K562 (cell line): ENCODE data around the gene GNAQ. TPM values are rescaled to one million over a fixed set of nuclear protein-coding genes. Genes with fewer than 3 reads are reported as not detected.

ENCODE experiments used
- BACH1 ChIP-seq: fragments of 200-800 bp; sonication (Bioruptor generic); IDR thresholded peaks from 2 replicates; pipeline ENCODE4 v1.6.1; 2016; ENCODE audit warnings: missing genetic modification characterization, missing compliant biosample characterization
- BHLHE40 ChIP-seq: IDR thresholded peaks from 2 replicates; pipeline ENCODE4 v1.6.1; 2011; ENCODE audit warnings: low read length, improper control_type of control experiment
- HNRNPLL ChIP-seq: fragments of 200-400 bp; formaldehyde crosslinking; IDR thresholded peaks from 2 replicates; pipeline ENCODE4 v1.6.1; 2017; ENCODE audit warnings: low read length, low read depth, mild to moderate bottlenecking; ENCODE audit not compliant: poor library complexity, severe bottlenecking
- KDM2B ChIP-seq: fragments of 250-450 bp; sonication (Bioruptor Pico); IDR thresholded peaks from 2 replicates; pipeline ENCODE4 v1.8.0; 2021; ENCODE audit warnings: mild to moderate bottlenecking, moderate library complexity
- MYBL2 ChIP-seq, 2 experiments: fragments of 450-650 bp in 1 of 2; sonication (generic) in 1 of 2; formaldehyde crosslinking in 1 of 2; IDR thresholded peaks; 2 replicates each; pipeline versions ENCODE4 v1.6.1 to v1.8.1; 2017 to 2022; ENCODE audit warnings: borderline replicate concordance in 1 of 2, inconsistent platforms in 1 of 2, low read depth in 1 of 2, mild to moderate bottlenecking in 1 of 2, missing genetic modification reagents in 1 of 2, moderate library complexity in 1 of 2
- NR2C1 ChIP-seq, 2 experiments: fragments of 450-650 bp; IDR thresholded peaks; 2 replicates each; pipeline ENCODE4 v1.6.1; 2017; ENCODE audit warnings: mild to moderate bottlenecking in 2 of 2, antibody characterized with exemption in 1 of 2, inconsistent platforms in 1 of 2, missing compliant biosample characterization in 1 of 2, missing genetic modification characterization in 1 of 2
- RAD51 ChIP-seq: fragments of 450-650 bp; IDR thresholded peaks from 2 replicates; pipeline ENCODE4 v1.7.1; 2016; ENCODE audit warnings: low read depth, mild to moderate bottlenecking, borderline replicate concordance
- RBM25 ChIP-seq: fragments of 200-400 bp; formaldehyde crosslinking; IDR thresholded peaks from 2 replicates; pipeline ENCODE4 v1.6.1; 2018; ENCODE audit warnings: low read length, low read depth, moderate library complexity; ENCODE audit not compliant: severe bottlenecking
- RFX1 ChIP-seq: fragments of 450-650 bp; IDR thresholded peaks from 2 replicates; pipeline ENCODE4 v1.6.1; 2016; ENCODE audit warnings: mild to moderate bottlenecking, moderate library complexity
- SAP30 ChIP-seq: fragments of 200-600 bp; sonication (generic); IDR thresholded peaks from 2 replicates; pipeline ENCODE4 v1.6.1; 2012; ENCODE audit warnings: borderline replicate concordance, low read depth, mild to moderate bottlenecking, moderate library complexity, low read length, control low read depth, inconsistent platforms; ENCODE audit not compliant: insufficient read depth, poor library complexity, severe bottlenecking
- SMARCC2 ChIP-seq: fragments of 450-650 bp; IDR thresholded peaks from 2 replicates; pipeline ENCODE4 v1.6.1; 2017; ENCODE audit warnings: antibody characterized with exemption, moderate library complexity, mild to moderate bottlenecking, low read depth
- SRSF3 ChIP-seq: fragments of 200-400 bp; formaldehyde crosslinking; IDR thresholded peaks from 2 replicates; pipeline ENCODE4 v1.6.1; 2016; ENCODE audit warnings: mild to moderate bottlenecking, low read length, moderate library complexity; ENCODE audit not compliant: insufficient read depth
- TAF1 ChIP-seq: IDR thresholded peaks from 2 replicates; pipeline ENCODE4 v1.6.1; 2011; ENCODE audit warnings: mild to moderate bottlenecking, low read length, moderate library complexity; ENCODE audit not compliant: insufficient read depth, control insufficient read depth, severe bottlenecking; ENCODE audit errors: extremely low read depth
- ZNF23 ChIP-seq: fragments of 250-450 bp; sonication (Bioruptor Pico); IDR thresholded peaks from 2 replicates; pipeline ENCODE4 v1.4.0; 2020; ENCODE audit warnings: mild to moderate bottlenecking
- ZNF277 ChIP-seq: fragments of 250-450 bp; sonication (Bioruptor Pico); IDR thresholded peaks from 2 replicates; pipeline ENCODE4 v1.8.0; 2022; ENCODE audit warnings: inconsistent platforms, mild to moderate bottlenecking, moderate library complexity, borderline replicate concordance
- ZNF778 ChIP-seq: fragments of 450-650 bp; formaldehyde crosslinking; IDR thresholded peaks from 2 replicates; pipeline ENCODE4 v1.4.0; 2020; ENCODE audit warnings: mild to moderate bottlenecking, moderate library complexity
- ZZZ3 ChIP-seq: fragments of 450-650 bp; IDR thresholded peaks from 2 replicates; pipeline ENCODE4 v1.6.1; 2016; ENCODE audit warnings: antibody characterized with exemption, mild to moderate bottlenecking, moderate library complexity
- polyA plus RNA-seq, 8 experiments: library from polyadenylated mRNA; depleted of rRNA in 4 of 8; stranded (reverse) in 5 of 8; unstranded in 3 of 8; fragments of >200 nt; fragmentation: Nextera tagmentation in 2 of 8; fragmentation: Illumina TruSeq in 1 of 8; extraction: Ambion mirVana in 2 of 8; extraction: Trizol in 1 of 8; gene quantifications; 2 replicates each; pipeline versions ENCODE4 v1.2.1 to v1.2.3, GENCODE V29; 2011 to 2014; ENCODE audit warnings: inconsistent platforms in 1 of 8, missing spikeins in 1 of 8
- total RNA-seq, 7 experiments: library from RNA; depleted of rRNA in 6 of 7; stranded (reverse); fragments of >200 nt in 6 of 7; fragmentation: Illumina TruSeq in 2 of 7; extraction: Trizol in 2 of 7; gene quantifications; 2 replicates each; pipeline versions ENCODE4 v1.2.1 to v1.2.3, GENCODE V29; 2011 to 2021; ENCODE audit warnings: low replicate concordance in 1 of 7
- TF ChIP-seq, protein P1 (sequence below): sonication (generic); formaldehyde crosslinking; IDR thresholded peaks from 2 replicates; pipeline ENCODE4 v1.9.0; 2022; ENCODE audit warnings: mild to moderate bottlenecking, missing genetic modification reagents
- TF ChIP-seq, protein P2 (sequence below): fragments of 450-650 bp; formaldehyde crosslinking; IDR thresholded peaks from 2 replicates; pipeline ENCODE4 v1.4.0; 2020; ENCODE audit warnings: mild to moderate bottlenecking
- TF ChIP-seq, protein P3 (sequence below): fragments of 450-650 bp; formaldehyde crosslinking; IDR thresholded peaks from 2 replicates; pipeline ENCODE4 v1.4.0; 2020; ENCODE audit warnings: mild to moderate bottlenecking, moderate library complexity
- TF ChIP-seq, protein P4 (sequence below): conservative IDR thresholded peaks from 2 replicates; pipeline ENCODE4 v1.6.1; 2011; ENCODE audit warnings: low read depth, mild to moderate bottlenecking, low read length; ENCODE audit not compliant: control insufficient read depth

GNAQ gene
- total and polyA plus RNA-seq, 9 of the 15 experiments (the other 6 are each of a cell fraction or from before 2014, with no cell fraction given): 4.8 to 27.9 (median 17.5) TPM

- TF ChIP-seq, protein P1, sequence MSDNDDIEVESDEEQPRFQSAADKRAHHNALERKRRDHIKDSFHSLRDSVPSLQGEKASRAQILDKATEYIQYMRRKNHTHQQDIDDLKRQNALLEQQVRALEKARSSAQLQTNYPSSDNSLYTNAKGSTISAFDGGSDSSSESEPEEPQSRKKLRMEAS (CRISPR knock-in tag): peak; percentile 41; the same call in 1 of the 2 replicates
- no peak for TF ChIP-seq ZNF23 (CRISPR knock-in tag)
- TF ChIP-seq SAP30: no peak
- TF ChIP-seq ZNF778: no peak
- TF ChIP-seq, protein P2, sequence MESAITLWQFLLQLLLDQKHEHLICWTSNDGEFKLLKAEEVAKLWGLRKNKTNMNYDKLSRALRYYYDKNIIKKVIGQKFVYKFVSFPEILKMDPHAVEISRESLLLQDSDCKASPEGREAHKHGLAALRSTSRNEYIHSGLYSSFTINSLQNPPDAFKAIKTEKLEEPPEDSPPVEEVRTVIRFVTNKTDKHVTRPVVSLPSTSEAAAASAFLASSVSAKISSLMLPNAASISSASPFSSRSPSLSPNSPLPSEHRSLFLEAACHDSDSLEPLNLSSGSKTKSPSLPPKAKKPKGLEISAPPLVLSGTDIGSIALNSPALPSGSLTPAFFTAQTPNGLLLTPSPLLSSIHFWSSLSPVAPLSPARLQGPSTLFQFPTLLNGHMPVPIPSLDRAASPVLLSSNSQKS (CRISPR knock-in tag): no peak
- TF ChIP-seq MYBL2 (IDR thresholded peaks at IDR 0.05; ENCODE audit: low read depth): no peak
- TF ChIP-seq MYBL2 (CRISPR knock-in tag; IDR thresholded peaks at IDR 0.05; ENCODE audit: borderline replicate concordance): no peak
- no peak for TF ChIP-seq RAD51
- TF ChIP-seq BHLHE40: peak; percentile 76
- no peak for TF ChIP-seq NR2C1 (IDR thresholded peaks at IDR 0.05)
- no peak for TF ChIP-seq NR2C1 (tag; IDR thresholded peaks at IDR 0.05)
- TF ChIP-seq SMARCC2: no peak
- TF ChIP-seq ZZZ3: no peak
- TF ChIP-seq SRSF3: no peak
- no peak for TF ChIP-seq HNRNPLL
- peak; percentile 21; the same call in 1 of the 2 replicates for TF ChIP-seq RFX1
- TF ChIP-seq ZNF277 (CRISPR knock-in tag): no peak
- TF ChIP-seq RBM25: no peak
- TF ChIP-seq BACH1: no peak
- TF ChIP-seq TAF1: no peak
- TF ChIP-seq KDM2B: no peak
- TF ChIP-seq, protein P3, sequence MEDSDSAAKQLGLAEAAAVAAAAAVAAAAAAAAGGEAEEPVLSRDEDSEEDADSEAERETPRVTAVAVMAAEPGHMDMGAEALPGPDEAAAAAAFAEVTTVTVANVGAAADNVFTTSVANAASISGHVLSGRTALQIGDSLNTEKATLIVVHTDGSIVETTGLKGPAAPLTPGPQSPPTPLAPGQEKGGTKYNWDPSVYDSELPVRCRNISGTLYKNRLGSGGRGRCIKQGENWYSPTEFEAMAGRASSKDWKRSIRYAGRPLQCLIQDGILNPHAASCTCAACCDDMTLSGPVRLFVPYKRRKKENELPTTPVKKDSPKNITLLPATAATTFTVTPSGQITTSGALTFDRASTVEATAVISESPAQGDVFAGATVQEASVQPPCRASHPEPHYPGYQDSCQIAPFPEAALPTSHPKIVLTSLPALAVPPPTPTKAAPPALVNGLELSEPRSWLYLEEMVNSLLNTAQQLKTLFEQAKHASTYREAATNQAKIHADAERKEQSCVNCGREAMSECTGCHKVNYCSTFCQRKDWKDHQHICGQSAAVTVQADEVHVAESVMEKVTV (CRISPR knock-in tag): no peak
- TF ChIP-seq, protein P4, sequence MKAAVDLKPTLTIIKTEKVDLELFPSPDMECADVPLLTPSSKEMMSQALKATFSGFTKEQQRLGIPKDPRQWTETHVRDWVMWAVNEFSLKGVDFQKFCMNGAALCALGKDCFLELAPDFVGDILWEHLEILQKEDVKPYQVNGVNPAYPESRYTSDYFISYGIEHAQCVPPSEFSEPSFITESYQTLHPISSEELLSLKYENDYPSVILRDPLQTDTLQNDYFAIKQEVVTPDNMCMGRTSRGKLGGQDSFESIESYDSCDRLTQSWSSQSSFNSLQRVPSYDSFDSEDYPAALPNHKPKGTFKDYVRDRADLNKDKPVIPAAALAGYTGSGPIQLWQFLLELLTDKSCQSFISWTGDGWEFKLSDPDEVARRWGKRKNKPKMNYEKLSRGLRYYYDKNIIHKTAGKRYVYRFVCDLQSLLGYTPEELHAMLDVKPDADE: no peak
Observed at GRCh38 chr9:77957652-77958051, 74.0 kb downstream of the GNAQ start (continued).
